ENCODE data around the gene NUFIP1.
"Not testable (repeated sequence)": the region's sequence is repeated elsewhere in the genome, so short reads cannot be mapped to it uniquely, and the experiment has no call there.

NUFIP1 gene

GRCh38 chr13:44919104-44919804 is 70.0 kb downstream of the NUFIP1 start:
- no peak for DNase-seq

GRCh38 chr13:44918326-44919103 is 70.8 kb downstream of the NUFIP1 start:
- DNase-seq = peak; percentile 97

- DNase-seq = peak; percentile 100
Measured at GRCh38 chr13:44917589-44918325, 71.5 kb downstream of the NUFIP1 start.

- no peak for DNase-seq
Measured at GRCh38 chr13:44912278-44913016, 76.8 kb downstream of the NUFIP1 start.

- no peak for DNase-seq
Measured at GRCh38 chr13:44908712-44909111, 80.6 kb downstream of the NUFIP1 start.

GRCh38 chr13:44908266-44908665 is 81.0 kb downstream of the NUFIP1 start:
- DNase-seq = no peak

- no peak for DNase-seq
Measured at GRCh38 chr13:44906713-44907112, 82.6 kb downstream of the NUFIP1 start.

GRCh38 chr13:44906230-44906629 is 83.0 kb downstream of the NUFIP1 start:
- no peak for DNase-seq

GRCh38 chr13:44905556-44905955 is 83.7 kb downstream of the NUFIP1 start:
- no peak for DNase-seq

- no peak for DNase-seq
Measured at GRCh38 chr13:44904967-44905366, 84.3 kb downstream of the NUFIP1 start.

- no peak for DNase-seq
Measured at GRCh38 chr13:44903574-44903985, 85.7 kb downstream of the NUFIP1 start.

GRCh38 chr13:44902738-44903137 is 86.5 kb downstream of the NUFIP1 start:
- no peak for DNase-seq

GRCh38 chr13:44899967-44900366 is 89.3 kb downstream of the NUFIP1 start:
- no peak for DNase-seq

- DNase-seq = not testable (repeated sequence)
Measured at GRCh38 chr13:44898308-44898707, 91.0 kb downstream of the NUFIP1 start.

- DNase-seq = no peak
Measured at GRCh38 chr13:44895953-44896335, 93.3 kb downstream of the NUFIP1 start.

- no peak for DNase-seq
Measured at GRCh38 chr13:44895264-44895952, 93.9 kb downstream of the NUFIP1 start.

GRCh38 chr13:44894001-44894770 is 95.1 kb downstream of the NUFIP1 start:
- no peak for DNase-seq

Measured in OCI-M1 (cell line).